Ascending aorta (tissue), 2 donors: ENCODE results near the gene NDUFB4. TPM values are rescaled to one million over a fixed set of nuclear protein-coding genes. Genes with fewer than 3 reads are reported as not detected.
"Not testable (repeated sequence)": the region's sequence is repeated elsewhere in the genome, so short reads cannot be mapped to it uniquely, and the experiment has no call there.

Experiments used
- DNase-seq, 2 donors: peaks; one replicate each; pipeline ENCODE4 v3.0.0-alpha.2; 2019; ENCODE audit warnings: low spot score in 2 of 2
- H3K27ac ChIP-seq, 2 donors: fragments of 200-600 bp; sonication (generic); one replicate each; pipeline ENCODE4 v1.5.1; 2016 to 2017; ENCODE audit warnings: mild to moderate bottlenecking in 1 of 2
- H3K27me3 ChIP-seq: fragments of 200-600 bp; sonication (generic); one replicate; pipeline ENCODE4 v1.5.1; 2017
- H3K36me3 ChIP-seq, 2 donors: fragments of 200-600 bp; sonication (generic); one replicate each; pipeline ENCODE4 v1.5.1; 2016
- H3K4me1 ChIP-seq, 2 donors: fragments of 200-600 bp; sonication (generic); one replicate each; pipeline ENCODE4 v1.5.1; 2016 to 2017; ENCODE audit warnings: mild to moderate bottlenecking in 1 of 2
- H3K4me3 ChIP-seq, 2 donors: fragments of 200-600 bp; sonication (generic); one replicate each; pipeline ENCODE4 v1.5.1; 2016 to 2017; ENCODE audit warnings: mild to moderate bottlenecking in 1 of 2
- H3K9me3 ChIP-seq, 2 donors: fragments of 200-600 bp; sonication (generic); one replicate each; pipeline ENCODE4 v1.5.1; 2016
- CTCF ChIP-seq, 3 experiments: fragments of 200-600 bp in 2 of 3; fragments of 450-650 bp in 1 of 3; sonication (generic) in 2 of 3; IDR thresholded peaks; one replicate each; pipeline ENCODE4 v1.5.1; 2016 to 2019; ENCODE audit warnings: antibody characterized with exemption in 3 of 3, mild to moderate bottlenecking in 1 of 3, moderate library complexity in 1 of 3
- intact Hi-C: fragments of 100-400 bp; cut with DNase I; formaldehyde crosslinking; loops from one replicate; pipeline ENCODE4 v1.15.1; 2023
- total RNA-seq: library from RNA; depleted of rRNA; stranded (reverse); fragments of >200 nt; gene quantifications from one replicate; pipeline ENCODE4 v1.1.0, GENCODE V29; 2016

NDUFB4 gene
- total RNA-seq, 1 donor from 2014 or later: 37.0 TPM

DNA sequence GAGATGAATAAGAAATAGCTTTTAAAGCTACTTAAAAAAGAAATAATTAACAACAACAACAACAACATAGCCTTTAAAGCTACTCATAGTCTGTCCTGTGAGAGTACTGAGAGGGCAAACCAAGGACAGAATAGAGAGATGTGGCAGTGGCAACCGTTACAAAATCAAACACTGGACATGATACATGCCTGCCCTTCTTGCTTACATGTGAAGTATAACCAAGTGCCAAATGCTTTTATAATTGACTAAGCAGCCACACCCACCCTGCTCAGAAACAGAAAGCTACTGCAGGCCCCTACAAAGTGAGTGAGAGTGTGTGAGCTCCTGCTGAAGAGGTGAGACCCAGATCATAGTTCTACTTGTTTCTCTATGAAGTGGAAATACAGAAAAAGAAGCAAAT lies 38.4 kb downstream of the NDUFB4 start:
- no peak for TF ChIP-seq CTCF (IDR thresholded peaks at IDR 0.05)
- intact Hi-C loops: no loop called here
- no peak for DNase-seq

GRCh38 chr3:120636795-120637401 lies 40.8 kb downstream of the NDUFB4 start:
- intact Hi-C loops: no loop called here
- Histone ChIP-seq H3K4me1 (no peaks in the 10 kb centered on the region), H3K27me3 (no peaks in the 10 kb centered on the region), H3K36me3 (no peaks in the 10 kb centered on the region), H3K9me3 (no peaks in the 10 kb centered on the region), H3K27ac (no peak overlapping the region), H3K4me3 (no peak overlapping the region)
- no peak for TF ChIP-seq CTCF (IDR thresholded peaks at IDR 0.05)
- no peak for DNase-seq

More for the DNA sequence above, 38.4 kb downstream of the NDUFB4 start:
- no peaks in the 10 kb centered on the region for H3K36me3 ChIP-seq
- H3K27me3 ChIP-seq: no peaks in the 10 kb centered on the region
- H3K9me3 ChIP-seq: no peaks in the 10 kb centered on the region
- H3K4me1 ChIP-seq: no peaks in the 10 kb centered on the region
- H3K27ac ChIP-seq: no peak overlapping the region
- no peak overlapping the region for H3K4me3 ChIP-seq

DNA sequence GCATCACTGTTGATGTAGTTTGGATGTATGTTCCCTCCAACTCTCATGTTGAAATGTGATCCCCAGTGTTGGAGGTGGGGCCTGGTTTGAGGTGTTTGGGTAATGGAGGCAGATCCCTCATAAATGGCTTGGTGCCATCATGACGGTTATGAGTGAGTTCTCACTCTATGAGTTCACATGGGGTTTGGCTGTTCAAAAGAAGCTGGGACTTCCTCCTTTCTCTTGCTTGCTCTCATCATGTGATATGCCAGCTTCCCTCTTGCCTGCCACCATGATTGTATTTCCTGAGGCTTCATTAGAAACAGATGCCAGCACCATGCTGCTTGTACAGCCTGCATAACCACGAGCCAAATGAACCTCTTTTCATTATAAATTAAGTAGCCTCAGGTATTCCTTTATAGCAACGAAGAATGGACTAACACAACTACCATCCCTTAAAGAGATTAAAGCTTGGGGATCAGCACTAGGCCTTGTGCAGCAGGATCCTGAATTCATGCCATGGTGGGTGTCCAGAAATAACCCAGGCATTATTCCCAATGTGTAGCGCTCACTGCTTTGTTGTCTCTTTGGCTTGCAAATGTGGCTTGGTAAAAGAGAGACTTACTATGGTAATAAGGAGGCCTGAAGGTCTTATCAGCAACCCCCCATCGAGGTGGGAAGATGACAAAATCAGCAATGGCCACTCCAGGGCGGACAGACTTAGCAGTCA lies 41.9 kb downstream of the NDUFB4 start:
- no peaks in the 10 kb centered on the region for H3K27me3 ChIP-seq
- no peak overlapping the region for H3K4me3 ChIP-seq
- no peak for TF ChIP-seq CTCF (IDR thresholded peaks at IDR 0.05)
- DNase-seq: no peak
- no peaks in the 10 kb centered on the region for H3K9me3 ChIP-seq
- H3K27ac ChIP-seq: no peak overlapping the region
- no peaks in the 10 kb centered on the region for H3K4me1 ChIP-seq
- intact Hi-C loops: no loop called here
- H3K36me3 ChIP-seq: no peaks in the 10 kb centered on the region

DNA sequence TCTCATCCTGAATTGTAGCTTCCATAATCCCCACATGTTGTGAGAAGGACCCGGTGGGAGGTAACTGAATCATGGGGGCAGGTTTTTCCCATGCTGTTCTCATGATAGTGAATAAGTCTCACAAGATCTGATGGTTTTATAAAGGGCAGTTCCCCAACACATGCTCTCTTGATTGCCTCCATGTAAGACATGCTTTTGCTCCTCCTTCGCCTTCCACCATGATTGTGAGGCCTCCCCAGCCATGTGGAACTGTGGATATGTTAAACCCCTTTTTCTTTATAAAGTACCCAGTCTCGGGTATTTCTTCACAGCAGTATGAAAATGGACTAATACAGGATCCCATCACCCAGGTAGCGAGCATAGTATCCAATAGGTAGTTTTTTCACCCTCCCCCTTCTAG lies 42.7 kb downstream of the NDUFB4 start:
- H3K4me3 ChIP-seq, H3K4me1 ChIP-seq, DNase-seq, H3K9me3 ChIP-seq, H3K27ac ChIP-seq, H3K36me3 ChIP-seq, H3K27me3 ChIP-seq, intact Hi-C loops: not testable (repeated sequence)

- no peaks in the 10 kb centered on the region for H3K36me3 ChIP-seq
- H3K9me3 ChIP-seq: no peaks in the 10 kb centered on the region
- no peak overlapping the region for H3K27ac ChIP-seq
- DNase-seq: no peak
- no peak for TF ChIP-seq CTCF (IDR thresholded peaks at IDR 0.05)
- H3K27me3 ChIP-seq: no peaks in the 10 kb centered on the region
- intact Hi-C loops: no loop called here
- H3K4me3 ChIP-seq: no peak overlapping the region
- H3K4me1 ChIP-seq: no peaks in the 10 kb centered on the region
These were observed 44.1 kb downstream of the NDUFB4 start for GRCh38 chr3:120640231-120640630.

GRCh38 chr3:120641696-120642246 lies 45.6 kb downstream of the NDUFB4 start:
- DNase-seq: no peak
- H3K9me3 ChIP-seq: no peaks in the 10 kb centered on the region
- TF ChIP-seq CTCF (IDR thresholded peaks at IDR 0.05): no peak
- intact Hi-C loops: no loop called here
- H3K27ac ChIP-seq: no peak overlapping the region
- no peaks in the 10 kb centered on the region for H3K27me3 ChIP-seq
- H3K36me3 ChIP-seq: no peaks in the 10 kb centered on the region
- no peaks in the 10 kb centered on the region for H3K4me1 ChIP-seq
- no peak overlapping the region for H3K4me3 ChIP-seq
